ENCODE data around the gene CD55.

GRCh38 chr1:207314816-207315215 is 6.7 kb upstream of the CD55 start:
- no peak for TF ChIP-seq CTCF (conservative IDR thresholded peaks at IDR 0.05; ENCODE audit: low read depth, low read length)
- TF ChIP-seq EZH2phosphoT487 (IDR thresholded peaks at IDR 0.05; ENCODE audit: borderline replicate concordance, low read length) = no peak

Measured in PC-3 (cell line).